Right ventricle myocardium superior (tissue), 1 donor: Measurements from ENCODE around the gene KPNA4. TPM values are rescaled to one million over a fixed set of nuclear protein-coding genes. Genes with fewer than 3 reads are reported as not detected.
"Not testable (repeated sequence)": the region's sequence is repeated elsewhere in the genome, so short reads cannot be mapped to it uniquely, and the experiment has no call there.

ENCODE experiments used
- ATAC-seq: fragments of 200-7000 bp; cut with Tn5 transposase; one replicate; pipeline ENCODE4 v1.9.1; 2020; ENCODE audit warnings: mild to moderate bottlenecking; ENCODE audit not compliant: poor library complexity
- DNase-seq: peaks from one replicate; pipeline ENCODE4 v3.0.0-alpha.2; 2020
- intact Hi-C: fragments of 100-400 bp; cut with DNase I; formaldehyde crosslinking; loops from one replicate; pipeline ENCODE4 v1.11.2; 2022
- total RNA-seq: library from RNA; stranded (reverse); fragmentation: NEBNext Ultra II Directional; extraction: Animal tissue kit (Norgen Biotek cat#: 25700); gene quantifications from one replicate; pipeline ENCODE4 v1.2.1, GENCODE V29; 2021
- donor health status: DM: no; HTN: yes; CAD: no; lungs with severe emphysema.

KPNA4 gene
- total RNA-seq, 1 donor from 2014 or later = 114 TPM

GRCh38 chr3:160537729-160538128 is 27.6 kb downstream of the KPNA4 start:
- ATAC-seq = no peak
- no peak for DNase-seq
- intact Hi-C loops = no loop called here

GRCh38 chr3:160532371-160532770 is 33.0 kb downstream of the KPNA4 start:
- intact Hi-C loops = no loop called here
- ATAC-seq (no peak), DNase-seq (no peak)

GRCh38 chr3:160531311-160531710 is 34.1 kb downstream of the KPNA4 start:
- ATAC-seq = no peak
- intact Hi-C loops = no loop called here
- DNase-seq = no peak

DNA sequence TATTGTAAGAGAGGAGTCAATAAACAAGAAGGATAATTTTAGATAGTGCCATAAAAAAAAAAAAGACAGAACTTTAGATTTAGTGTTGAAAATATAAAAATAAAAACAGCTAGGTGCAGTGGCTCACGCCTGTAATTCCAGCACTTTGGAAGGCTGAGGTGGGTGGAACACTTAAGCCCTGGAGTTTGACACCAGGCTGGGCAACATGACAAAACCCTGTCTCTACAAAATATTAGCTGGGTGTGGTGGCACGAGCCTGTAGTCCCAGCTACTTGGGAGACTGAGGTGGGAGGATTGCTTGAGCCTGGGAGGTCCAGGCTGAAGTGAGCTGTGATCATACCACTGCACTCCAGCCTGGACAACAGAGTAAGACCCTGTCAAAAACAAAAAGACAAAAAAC is 49.0 kb downstream of the KPNA4 start:
- DNase-seq, intact Hi-C loops, ATAC-seq: not testable (repeated sequence)

DNA sequence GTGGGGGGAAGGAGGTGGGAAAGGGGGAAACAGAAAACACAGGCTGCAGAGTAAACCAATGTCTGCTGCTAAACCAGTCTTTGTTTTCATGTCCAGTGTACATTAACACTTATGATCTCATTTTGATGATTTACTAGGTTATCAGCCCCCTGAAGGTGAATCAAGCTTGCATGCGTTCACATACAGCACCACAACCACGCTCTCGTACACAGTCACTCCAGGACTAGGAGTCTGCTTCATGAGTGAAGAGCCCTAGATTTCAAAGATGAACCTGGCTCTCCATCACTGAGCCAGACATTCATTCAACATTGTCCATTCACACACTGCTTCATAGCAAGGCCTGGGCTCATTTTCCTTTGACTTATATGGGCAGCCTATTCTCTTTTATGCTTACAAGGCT is 64.0 kb downstream of the KPNA4 start:
- intact Hi-C loops = no loop called here
- DNase-seq (no peak), ATAC-seq (no peak)

GRCh38 chr3:160498202-160498601 is 67.2 kb downstream of the KPNA4 start:
- ATAC-seq (no peak), DNase-seq (no peak)
- intact Hi-C loops = no loop called here

- intact Hi-C loops = no loop called here
- no peak for DNase-seq
- no peak for ATAC-seq
These were observed 75.2 kb downstream of the KPNA4 start for GRCh38 chr3:160490166-160490565.

GRCh38 chr3:160486459-160486869 is 78.9 kb downstream of the KPNA4 start:
- ATAC-seq (no peak), DNase-seq (no peak)
- intact Hi-C loops = no loop called here

DNA sequence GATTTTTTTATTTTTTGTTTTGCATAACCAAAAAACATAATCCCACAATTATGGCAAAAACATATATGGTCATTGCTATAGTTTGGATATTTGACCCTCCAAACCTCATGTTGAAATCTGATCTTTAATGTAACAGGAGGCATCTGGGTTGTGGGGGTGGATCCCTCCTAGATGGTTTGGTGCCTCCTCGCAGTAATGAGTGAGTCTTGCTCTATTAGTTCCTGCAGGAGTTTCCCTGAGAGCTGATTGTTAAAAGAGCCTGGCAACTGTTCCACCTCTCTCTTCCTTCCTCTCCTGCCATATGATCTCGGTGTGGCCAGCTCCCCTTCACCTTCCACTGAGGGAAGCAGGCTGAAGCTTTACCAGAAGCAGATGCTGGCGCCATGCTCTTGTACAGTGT is 82.6 kb downstream of the KPNA4 start:
- intact Hi-C loops = no loop called here
- DNase-seq (no peak), ATAC-seq (no peak)

GRCh38 chr3:160481856-160482255 is 83.5 kb downstream of the KPNA4 start:
- intact Hi-C loops = no loop called here
- DNase-seq (no peak), ATAC-seq (no peak)

DNA sequence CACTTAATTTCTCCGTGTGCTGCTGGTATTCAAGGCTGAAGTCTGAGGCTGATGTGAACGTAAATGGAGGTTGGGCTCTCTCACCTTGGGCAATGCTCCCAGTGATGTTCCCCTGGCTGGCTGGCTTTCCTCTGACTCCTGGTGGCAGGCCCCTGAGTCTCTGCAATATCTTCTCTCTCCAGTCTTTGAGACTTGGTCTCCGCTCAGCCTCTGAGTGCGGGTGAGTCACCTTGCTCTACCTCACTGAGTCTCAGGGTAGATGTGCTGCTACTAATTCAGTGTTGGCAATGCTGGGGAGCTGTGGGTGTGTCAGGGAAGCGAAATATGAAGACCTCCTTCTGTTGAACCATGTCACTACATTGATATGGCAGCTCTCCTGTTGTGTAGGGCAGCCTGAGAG is 84.4 kb downstream of the KPNA4 start:
- intact Hi-C loops = no loop called here
- DNase-seq = no peak
- no peak for ATAC-seq

- intact Hi-C loops = no loop called here
- DNase-seq (no peak), ATAC-seq (no peak)
These were observed 86.0 kb downstream of the KPNA4 start for GRCh38 chr3:160479376-160479775.

GRCh38 chr3:160478338-160478737 is 87.0 kb downstream of the KPNA4 start:
- ATAC-seq = no peak
- intact Hi-C loops = no loop called here
- no peak for DNase-seq

DNA sequence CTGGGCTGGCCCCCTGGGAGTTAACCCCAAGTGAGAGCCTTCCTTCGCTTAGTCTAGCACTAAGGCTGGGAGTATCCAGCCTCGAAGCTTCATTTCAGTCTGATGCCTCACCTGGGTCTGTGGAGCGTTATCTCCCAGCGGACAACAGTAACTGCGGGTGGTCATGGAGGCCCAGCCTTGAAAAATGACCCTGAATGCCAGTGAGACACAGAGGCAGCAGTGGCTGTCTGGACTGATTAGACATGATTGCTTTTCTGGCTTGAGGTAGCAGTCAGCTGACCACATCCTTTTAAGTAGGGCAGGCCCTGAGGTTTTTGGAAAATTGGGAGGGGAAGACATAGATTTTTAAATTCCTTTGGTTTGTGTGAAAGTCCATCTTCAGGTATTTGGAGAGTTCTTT is 87.6 kb downstream of the KPNA4 start:
- no peak for DNase-seq
- no peak for ATAC-seq
- intact Hi-C loops = no loop called here

DNA sequence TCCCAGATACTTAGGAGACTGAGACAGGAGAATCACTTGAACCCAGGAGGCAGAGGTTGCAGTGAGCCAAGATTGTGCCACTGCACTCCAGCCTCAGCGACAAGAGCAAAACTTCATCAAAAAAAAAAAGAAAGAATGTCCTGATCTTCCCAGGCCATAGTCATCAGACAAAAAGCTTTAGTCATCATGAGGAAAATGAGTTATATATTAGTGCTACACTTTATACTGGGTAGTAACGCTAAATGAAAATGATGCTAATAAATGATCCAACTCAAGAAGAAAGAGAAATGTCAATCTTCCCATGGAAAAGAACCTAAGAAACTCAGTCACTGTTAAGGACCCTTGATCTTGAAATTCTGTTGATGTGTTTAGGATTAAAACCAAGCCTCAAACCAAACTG is 89.5 kb downstream of the KPNA4 start:
- DNase-seq = no peak
- ATAC-seq = no peak
- intact Hi-C loops = no loop called here

DNA sequence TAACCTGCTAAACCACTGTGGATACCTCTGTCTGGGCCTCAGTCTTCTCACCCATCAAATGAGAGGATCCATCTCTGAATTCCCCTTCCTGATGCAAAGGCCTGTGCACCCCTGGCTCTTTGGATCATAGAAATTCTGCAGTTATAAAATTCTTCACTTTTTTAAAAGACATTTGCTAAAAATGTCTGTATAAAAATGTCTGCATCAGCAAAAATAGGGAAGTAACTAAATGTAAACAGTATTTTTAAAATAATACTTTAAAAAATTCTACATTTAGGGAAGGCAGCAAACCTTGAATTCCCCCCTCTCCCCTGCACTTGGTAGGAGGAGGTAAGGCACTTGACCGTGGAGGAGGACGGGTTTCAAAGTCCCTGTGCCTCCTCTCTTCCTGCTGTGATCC is 90.2 kb downstream of the KPNA4 start:
- DNase-seq = no peak
- no peak for ATAC-seq
- intact Hi-C loops = no loop called here

DNA sequence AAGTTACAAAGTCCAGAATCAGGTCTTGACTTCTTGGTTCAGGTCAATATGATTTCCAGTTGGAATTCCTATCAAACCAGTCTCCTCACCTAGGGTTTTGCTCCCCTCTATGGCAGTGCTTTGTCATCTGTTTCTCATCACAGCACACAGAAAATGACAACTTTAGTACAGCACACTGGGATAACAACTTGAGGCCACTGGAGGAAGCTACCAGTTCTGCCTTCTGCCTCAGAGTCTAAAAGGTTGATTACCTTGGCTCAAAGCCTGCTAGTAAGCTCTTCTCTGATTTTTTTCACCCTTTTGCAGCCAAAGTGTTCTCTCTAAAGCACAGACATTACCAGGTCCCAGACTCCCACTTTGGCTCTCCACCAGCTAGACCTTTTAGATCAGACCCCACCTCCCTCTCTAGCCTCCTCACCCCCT is 90.9 kb downstream of the KPNA4 start:
- intact Hi-C loops = no loop called here
- DNase-seq (no peak), ATAC-seq (no peak)

DNA sequence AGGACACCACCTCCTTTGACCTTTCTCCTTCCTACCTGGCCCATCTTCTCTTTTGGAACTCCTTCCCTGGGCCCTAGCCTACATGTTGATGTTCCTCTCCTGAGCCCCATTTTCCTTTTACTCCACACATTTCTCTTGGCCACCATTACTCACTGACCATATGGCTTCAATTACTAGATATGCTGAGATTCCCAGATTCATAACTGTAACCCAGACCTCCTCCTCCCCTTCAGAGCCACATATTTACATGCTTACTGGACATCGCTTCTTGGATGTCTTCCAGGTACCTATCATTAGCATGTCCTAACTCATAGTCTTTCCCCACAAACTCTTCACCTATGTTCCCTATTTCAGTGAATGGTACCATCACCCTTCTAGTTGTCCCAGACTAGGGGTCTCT is 91.4 kb downstream of the KPNA4 start:
- DNase-seq (no peak), ATAC-seq (no peak)
- intact Hi-C loops = no loop called here

- intact Hi-C loops = no loop called here
- DNase-seq = no peak
- ATAC-seq = no peak
These were observed 92.2 kb downstream of the KPNA4 start for GRCh38 chr3:160473221-160473620.

DNA sequence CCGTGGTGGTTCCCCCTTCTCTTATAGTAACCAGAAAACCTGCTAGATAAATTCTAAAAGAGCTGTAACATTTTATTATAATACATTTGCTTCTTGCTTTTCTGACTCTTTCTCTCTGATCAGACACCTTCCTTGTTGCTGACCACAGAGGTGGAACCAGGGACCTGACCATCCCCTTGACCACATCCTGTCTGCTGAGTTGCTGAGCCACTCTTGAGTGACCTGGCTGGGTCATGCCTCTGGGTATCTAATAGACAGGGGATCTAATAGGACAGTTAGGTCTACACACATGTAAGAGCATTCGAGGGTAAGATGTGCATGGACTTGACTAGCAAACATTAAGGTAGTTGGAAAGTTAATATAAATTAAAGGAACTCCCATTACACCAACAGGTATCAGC is 93.0 kb downstream of the KPNA4 start:
- no peak for ATAC-seq
- intact Hi-C loops = no loop called here
- no peak for DNase-seq

GRCh38 chr3:160471892-160472291 is 93.5 kb downstream of the KPNA4 start:
- DNase-seq (no peak), ATAC-seq (no peak)
- intact Hi-C loops = no loop called here

DNA sequence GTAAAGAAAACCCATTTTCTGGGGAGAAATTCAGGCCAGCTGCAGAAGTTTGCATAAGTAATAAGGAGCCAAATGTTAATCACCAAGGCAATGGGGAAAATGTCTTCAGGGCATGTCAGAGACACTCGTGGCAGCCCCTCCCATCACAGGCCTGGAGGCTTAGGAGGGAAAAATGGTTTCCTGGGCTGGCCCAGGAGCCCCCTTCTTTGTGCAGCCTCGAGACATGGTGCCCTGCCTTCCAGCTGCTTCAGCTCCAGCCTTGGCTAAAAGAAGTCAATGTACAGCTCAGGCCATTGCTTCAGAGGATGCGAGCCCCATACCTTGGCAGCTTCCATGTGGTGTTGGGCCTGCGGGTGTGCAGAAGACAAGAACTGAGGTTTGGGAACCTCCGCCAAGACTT is 95.2 kb downstream of the KPNA4 start:
- ATAC-seq (no peak), DNase-seq (no peak)
- intact Hi-C loops = no loop called here
